Panc1 (cell line): ENCODE measurements around the gene UNC50.

Source experiments
- POLR2AphosphoS5 ChIP-seq: IDR thresholded peaks from 2 replicates; pipeline ENCODE4 v1.6.1; 2012; ENCODE audit warnings: mild to moderate bottlenecking, low read depth, low read length, moderate library complexity
- TF ChIP-seq, protein P1 (sequence below): fragments of 450-650 bp; IDR thresholded peaks from 2 replicates; pipeline ENCODE4 v1.5.1; 2017; ENCODE audit warnings: mild to moderate bottlenecking

DNA sequence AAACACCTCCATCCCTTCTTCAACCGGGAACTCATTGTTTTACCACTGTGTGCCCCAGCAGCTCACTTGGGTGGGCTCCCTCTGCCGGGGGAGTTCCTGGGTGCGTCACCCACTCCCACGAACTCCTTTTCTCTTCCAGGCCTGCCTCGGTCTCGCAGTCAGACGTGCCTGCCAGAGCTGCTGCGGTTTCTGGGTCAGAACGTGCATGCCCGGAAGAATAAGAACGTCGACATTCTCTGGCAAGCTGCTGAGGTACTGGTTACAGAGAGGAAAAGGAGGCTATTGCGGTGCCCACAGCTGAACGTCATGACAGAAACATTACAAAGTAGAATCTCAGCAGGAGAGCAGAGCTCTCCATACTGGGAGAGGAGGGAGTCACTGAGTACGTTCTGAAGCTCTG is 35.7 kb upstream of the UNC50 start:
- TF ChIP-seq, protein P1, sequence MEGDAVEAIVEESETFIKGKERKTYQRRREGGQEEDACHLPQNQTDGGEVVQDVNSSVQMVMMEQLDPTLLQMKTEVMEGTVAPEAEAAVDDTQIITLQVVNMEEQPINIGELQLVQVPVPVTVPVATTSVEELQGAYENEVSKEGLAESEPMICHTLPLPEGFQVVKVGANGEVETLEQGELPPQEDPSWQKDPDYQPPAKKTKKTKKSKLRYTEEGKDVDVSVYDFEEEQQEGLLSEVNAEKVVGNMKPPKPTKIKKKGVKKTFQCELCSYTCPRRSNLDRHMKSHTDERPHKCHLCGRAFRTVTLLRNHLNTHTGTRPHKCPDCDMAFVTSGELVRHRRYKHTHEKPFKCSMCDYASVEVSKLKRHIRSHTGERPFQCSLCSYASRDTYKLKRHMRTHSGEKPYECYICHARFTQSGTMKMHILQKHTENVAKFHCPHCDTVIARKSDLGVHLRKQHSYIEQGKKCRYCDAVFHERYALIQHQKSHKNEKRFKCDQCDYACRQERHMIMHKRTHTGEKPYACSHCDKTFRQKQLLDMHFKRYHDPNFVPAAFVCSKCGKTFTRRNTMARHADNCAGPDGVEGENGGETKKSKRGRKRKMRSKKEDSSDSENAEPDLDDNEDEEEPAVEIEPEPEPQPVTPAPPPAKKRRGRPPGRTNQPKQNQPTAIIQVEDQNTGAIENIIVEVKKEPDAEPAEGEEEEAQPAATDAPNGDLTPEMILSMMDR: no peak
- TF ChIP-seq POLR2AphosphoS5: no peak
